BJ (cell line): Measurements from ENCODE around the gene RFESD. TPM values are rescaled to one million over a fixed set of nuclear protein-coding genes. Genes with fewer than 3 reads are reported as not detected.
A peak's percentile ranks its signal among the peaks of the same experiment; 100 is the strongest.

Source experiments
- CTCF ChIA-PET: fragments of 350-600 bp; formaldehyde crosslinking; extraction: SDS; loops from one replicate; lab custom pipeline; 2021; ENCODE audit warnings: antibody characterized with exemption, inconsistent platforms; lab: Yijun Ruan, JAX
- POLR2A ChIA-PET: fragments of 300-600 bp; sonication (Branson Sonifier 250); formaldehyde crosslinking; extraction: SDS; loops from one replicate; lab custom pipeline; 2021; ENCODE audit warnings: antibody characterized with exemption; lab: Charles Lee
- DNase-seq: peaks from one replicate; pipeline ENCODE4 v3.0.0-alpha.2; 2011; ENCODE audit warnings: low read depth
- H3K27me3 ChIP-seq: 2 replicates; pipeline ENCODE4 v1.6.0; 2011; ENCODE audit warnings: low read length; ENCODE audit not compliant: control insufficient read depth, insufficient read depth
- H3K36me3 ChIP-seq: 2 replicates; pipeline ENCODE4 v1.5.1; 2011; ENCODE audit warnings: low read length; ENCODE audit not compliant: control insufficient read depth, insufficient read depth
- H3K4me3 ChIP-seq: 2 replicates; pipeline ENCODE4 v1.5.1; 2011; ENCODE audit warnings: low read depth, mild to moderate bottlenecking, control low read depth, low read length
- polyA minus RNA-seq: library from RNA; depleted of rRNA, polyadenylated mRNA; stranded (reverse); fragments of >200 nt; gene quantifications from 2 replicates; pipeline ENCODE4 v1.2.3, GENCODE V29; 2011; rRNA and poly(A)+ RNA removed
- polyA plus RNA-seq: library from polyadenylated mRNA; depleted of rRNA; stranded (reverse); fragments of >200 nt; gene quantifications from 2 replicates; pipeline ENCODE4 v1.2.3, GENCODE V29; 2011; rRNA removed
- TF ChIP-seq, protein P1 (sequence below): IDR thresholded peaks from 2 replicates; pipeline ENCODE4 v1.5.1; 2011; ENCODE audit warnings: low read depth, mild to moderate bottlenecking, control low read depth, inconsistent platforms, low read length, moderate library complexity; ENCODE audit not compliant: insufficient read depth

RFESD gene
- polyA plus RNA-seq (1.1 and 1.9 TPM in 2 replicates), polyA minus RNA-seq (0.24 and 1.0 TPM in 2 replicates)

DNA sequence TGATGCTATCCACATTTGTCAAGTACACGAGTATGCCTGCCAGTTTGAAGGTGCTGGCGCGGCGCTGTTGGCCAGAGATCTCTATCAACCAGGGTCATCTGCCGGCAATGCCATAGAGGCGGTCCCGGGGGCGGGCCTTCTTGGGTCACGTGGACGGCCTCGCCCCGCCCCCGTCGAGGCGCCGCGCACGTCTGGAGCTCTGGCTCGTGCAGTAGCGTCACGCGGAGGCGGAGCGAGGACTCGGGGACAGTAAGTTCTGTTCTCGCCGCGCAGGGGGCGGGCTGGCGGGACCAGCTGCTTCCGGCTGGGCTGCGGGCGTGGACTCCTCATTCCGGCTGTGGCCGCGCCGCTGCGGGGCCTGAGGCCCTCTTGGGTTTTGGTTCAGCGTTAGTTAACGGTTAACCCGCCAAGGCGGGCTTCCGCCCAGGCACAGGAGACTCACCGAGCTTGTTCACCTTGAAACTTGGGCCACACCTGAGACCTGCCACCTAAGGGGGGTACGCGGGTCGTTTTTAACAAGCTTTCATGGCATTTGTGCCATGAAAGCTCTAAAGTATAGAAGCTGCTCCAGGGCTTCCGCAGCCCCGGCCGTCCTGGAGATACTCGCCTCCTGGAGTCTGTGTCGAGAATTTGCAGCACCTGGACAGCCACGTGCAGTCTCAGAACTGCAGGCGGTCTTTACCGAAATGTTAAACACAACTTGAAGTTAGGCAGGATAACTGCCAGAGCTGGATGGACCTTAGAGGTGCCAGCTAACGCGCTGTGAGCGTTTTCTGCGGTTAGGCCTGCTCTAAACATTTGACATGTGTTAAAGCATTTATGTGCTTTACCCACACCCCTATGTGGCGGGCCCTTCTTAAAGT lies at the start of gene RFESD:
TSS of gene RFESD (plus strand) at position 209 of the 863 bp plus-strand sequence. CDS start 5,495 bp downstream, outside the sequence.
- no peaks in the 10 kb centered on the region for H3K27me3 ChIP-seq
- POLR2A ChIA-PET: interaction anchor here (0.5 to 0.7 kb wide), 10 partner anchors 12 to 434 kb away, joined by 3 to 7 read pairs (median 4); no protein-coding TSS in a partner anchor
- H3K4me3 ChIP-seq: peak within 1 kb of the TSS; percentile 55
- TF ChIP-seq, protein P1, sequence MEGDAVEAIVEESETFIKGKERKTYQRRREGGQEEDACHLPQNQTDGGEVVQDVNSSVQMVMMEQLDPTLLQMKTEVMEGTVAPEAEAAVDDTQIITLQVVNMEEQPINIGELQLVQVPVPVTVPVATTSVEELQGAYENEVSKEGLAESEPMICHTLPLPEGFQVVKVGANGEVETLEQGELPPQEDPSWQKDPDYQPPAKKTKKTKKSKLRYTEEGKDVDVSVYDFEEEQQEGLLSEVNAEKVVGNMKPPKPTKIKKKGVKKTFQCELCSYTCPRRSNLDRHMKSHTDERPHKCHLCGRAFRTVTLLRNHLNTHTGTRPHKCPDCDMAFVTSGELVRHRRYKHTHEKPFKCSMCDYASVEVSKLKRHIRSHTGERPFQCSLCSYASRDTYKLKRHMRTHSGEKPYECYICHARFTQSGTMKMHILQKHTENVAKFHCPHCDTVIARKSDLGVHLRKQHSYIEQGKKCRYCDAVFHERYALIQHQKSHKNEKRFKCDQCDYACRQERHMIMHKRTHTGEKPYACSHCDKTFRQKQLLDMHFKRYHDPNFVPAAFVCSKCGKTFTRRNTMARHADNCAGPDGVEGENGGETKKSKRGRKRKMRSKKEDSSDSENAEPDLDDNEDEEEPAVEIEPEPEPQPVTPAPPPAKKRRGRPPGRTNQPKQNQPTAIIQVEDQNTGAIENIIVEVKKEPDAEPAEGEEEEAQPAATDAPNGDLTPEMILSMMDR: 0 out of 2 replicates have a peak, but pooled peaks have one; percentile 3
- no peaks in the 10 kb centered on the region for H3K36me3 ChIP-seq
- DNase-seq: peak; percentile 72
- CTCF ChIA-PET: interaction anchor here (0.6 to 7.2 kb wide), 13 partner anchors 14 to 1417 kb away, joined by 3 to 78 read pairs (median 4); no protein-coding TSS in a partner anchor

DNA sequence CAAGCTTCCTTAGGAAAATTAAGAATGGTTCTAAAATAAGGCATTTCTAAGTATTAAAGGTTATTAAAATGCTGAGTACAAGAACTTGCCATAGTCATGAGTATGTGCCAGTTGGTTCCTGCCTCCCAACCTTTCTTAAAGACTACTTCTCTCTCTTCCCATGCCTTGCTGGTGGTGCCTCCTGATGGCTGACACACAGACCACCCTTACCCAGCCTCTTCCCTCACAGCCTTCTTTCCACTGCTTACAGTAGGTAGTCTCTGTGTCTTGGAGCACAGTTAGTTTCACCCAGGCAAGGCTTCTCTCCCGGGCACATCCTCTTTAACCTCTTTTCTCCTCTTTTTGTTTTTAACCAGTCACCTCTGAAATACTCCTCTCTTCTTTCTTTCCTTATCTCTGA lies 47.3 kb upstream of the RFESD start:
- Histone ChIP-seq H3K4me3 (no peak overlapping the region), H3K27me3 (no peaks in the 10 kb centered on the region), H3K36me3 (no peaks in the 10 kb centered on the region)
- TF ChIP-seq, protein P1: no peak
- DNase-seq: no peak
- POLR2A ChIA-PET: no interaction called here
- CTCF ChIA-PET: no interaction called here

GRCh38 chr5:95600557-95600956 lies 46.0 kb upstream of the RFESD start:
- CTCF ChIA-PET: no interaction called here
- POLR2A ChIA-PET: no interaction called here
- Histone ChIP-seq H3K4me3 (no peak overlapping the region), H3K36me3 (no peaks in the 10 kb centered on the region), H3K27me3 (no peaks in the 10 kb centered on the region)
- TF ChIP-seq, protein P1: no peak
- DNase-seq: peak; percentile 65

DNA sequence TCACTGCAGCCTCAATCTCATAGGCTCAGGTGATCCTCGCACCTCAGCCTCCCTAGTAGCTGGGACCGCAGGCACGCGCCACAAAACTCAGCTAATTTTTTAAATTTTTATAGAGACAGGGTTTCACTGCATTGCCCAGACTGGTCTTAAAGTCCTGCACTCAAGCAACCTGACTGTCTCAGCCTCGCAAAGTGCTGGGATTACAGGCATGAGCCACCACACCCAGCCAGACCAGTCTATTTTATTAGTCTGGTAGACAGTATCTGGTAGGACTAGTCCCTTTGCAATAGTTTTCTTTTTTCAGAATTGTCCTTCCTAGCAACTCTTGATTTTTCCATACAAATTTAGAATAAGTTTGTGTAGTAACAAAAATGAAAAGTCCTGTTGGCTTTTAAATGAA lies 40.8 kb upstream of the RFESD start:
- TF ChIP-seq, protein P1: no peak

GRCh38 chr5:95606419-95606818 lies 40.2 kb upstream of the RFESD start:
- POLR2A ChIA-PET: no interaction called here
- CTCF ChIA-PET: interaction anchor here (0.6 kb wide), 1 partner anchor 48 kb away, joined by 4 read pairs; no protein-coding TSS in a partner anchor
- TF ChIP-seq, protein P1: no peak
- H3K4me3 ChIP-seq: no peak overlapping the region
- no peak for DNase-seq
- no peaks in the 10 kb centered on the region for H3K27me3 ChIP-seq
- no peaks in the 10 kb centered on the region for H3K36me3 ChIP-seq

More for the DNA sequence above, 40.8 kb upstream of the RFESD start:
- H3K27me3 ChIP-seq: no peaks in the 10 kb centered on the region
- CTCF ChIA-PET: no interaction called here
- POLR2A ChIA-PET: no interaction called here
- no peaks in the 10 kb centered on the region for H3K36me3 ChIP-seq
- no peak for DNase-seq
- H3K4me3 ChIP-seq: no peak overlapping the region
